ENCODE results near the gene KLHL29. TPM values are rescaled to one million over a fixed set of nuclear protein-coding genes. Genes with fewer than 3 reads are reported as not detected.

KLHL29 gene
- total and polyA plus RNA-seq, 2 donors (not counting 3 experiments of a cell fraction or from before 2014, with no cell fraction given), result 4.6 to 12.7 TPM

DNA sequence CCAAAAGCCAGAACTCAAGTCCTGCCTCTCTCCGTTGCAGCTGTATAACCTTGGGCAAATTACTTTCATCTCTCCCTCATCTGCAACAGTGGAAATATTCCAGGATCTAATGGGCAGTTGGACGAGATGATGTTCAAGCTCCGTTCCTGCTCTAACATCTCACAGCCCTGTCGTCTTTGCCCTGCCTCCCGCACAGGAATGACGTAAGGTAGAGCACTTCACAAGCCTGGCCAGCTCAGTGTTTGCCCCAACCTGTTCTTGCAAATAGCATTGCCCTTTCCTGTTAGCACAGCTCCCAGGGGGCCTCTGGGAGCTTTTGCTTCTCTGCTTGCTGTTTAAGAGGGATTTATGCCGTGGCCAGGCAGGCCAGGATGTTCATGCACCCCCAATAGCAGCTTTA lies 107.9 kb downstream of the KLHL29 start:
- Histone ChIP-seq H3K27ac (ENCODE audit: insufficient read depth, low read depth, low read length) (no peak overlapping the region), H3K4me1 (ENCODE audit: control insufficient read depth, extremely low read depth, insufficient read depth, low read length) (peaks cover 14% of the 10 kb centered on the region), H3K9me3 (replicated peaks; ENCODE audit: control insufficient read depth, insufficient read depth, low read length) (no peaks in the 10 kb centered on the region), H3K9me1 (replicated peaks; ENCODE audit: control insufficient read depth, extremely low read depth, insufficient read depth, low read length) (no peaks in the 10 kb centered on the region), H4K20me1 (replicated peaks; ENCODE audit: control insufficient read depth, extremely low read depth, insufficient read depth, low read length) (no peaks in the 10 kb centered on the region), H3K36me3 (ENCODE audit: control insufficient read depth in 2 of 2, extremely low read depth in 1 of 2, insufficient read depth in 2 of 2, low read length in 2 of 2) (no peaks in the 10 kb centered on the region), H3K79me2 (ENCODE audit: control insufficient read depth, insufficient read depth, low read length) (no peaks in the 10 kb centered on the region), H2AFZ (ENCODE audit: low read depth, low read length) (no peak overlapping the region), H3K27me3 (ENCODE audit: control insufficient read depth in 2 of 2, insufficient read depth in 2 of 2, low read length in 2 of 2) (no peaks in the 10 kb centered on the region), H3K9ac (replicated peaks; ENCODE audit: extremely low read depth, insufficient read depth, low read length) (no peak overlapping the region), H3K4me3 (replicated peaks in 1 of 3; ENCODE audit: insufficient read depth in 1 of 3, low read depth in 1 of 3, low read length in 3 of 3) (no peak overlapping the region), H3K4me2 (ENCODE audit: insufficient read depth, low read length) (no peak overlapping the region)
- ChIA-PET POLR2A (no interaction called here), CTCF (interaction anchor here (0.7 to 1.1 kb wide), 3 partner anchors 32 to 89 kb away, joined by 3 read pairs; no protein-coding TSS in a partner anchor)
- TF ChIP-seq MYC (IDR thresholded peaks at IDR 0.05; ENCODE audit: low read depth, low read length), result no peak
- no peak for TF ChIP-seq POLR2AphosphoS5 (IDR thresholded peaks at IDR 0.05; ENCODE audit: insufficient read depth, low read depth, low read length)
- no peak for TF ChIP-seq POLR2A (IDR thresholded peaks at IDR 0.05; ENCODE audit: low read depth, low read length)
- TF ChIP-seq EZH2 (IDR thresholded peaks at IDR 0.05; ENCODE audit: borderline replicate concordance, low read depth, low read length, severe bottlenecking), result no peak
- no peak for TF ChIP-seq GATA2 (IDR thresholded peaks at IDR 0.05; ENCODE audit: insufficient read depth, insufficient read length, low read depth, low read length)
- TF ChIP-seq, protein P1, sequence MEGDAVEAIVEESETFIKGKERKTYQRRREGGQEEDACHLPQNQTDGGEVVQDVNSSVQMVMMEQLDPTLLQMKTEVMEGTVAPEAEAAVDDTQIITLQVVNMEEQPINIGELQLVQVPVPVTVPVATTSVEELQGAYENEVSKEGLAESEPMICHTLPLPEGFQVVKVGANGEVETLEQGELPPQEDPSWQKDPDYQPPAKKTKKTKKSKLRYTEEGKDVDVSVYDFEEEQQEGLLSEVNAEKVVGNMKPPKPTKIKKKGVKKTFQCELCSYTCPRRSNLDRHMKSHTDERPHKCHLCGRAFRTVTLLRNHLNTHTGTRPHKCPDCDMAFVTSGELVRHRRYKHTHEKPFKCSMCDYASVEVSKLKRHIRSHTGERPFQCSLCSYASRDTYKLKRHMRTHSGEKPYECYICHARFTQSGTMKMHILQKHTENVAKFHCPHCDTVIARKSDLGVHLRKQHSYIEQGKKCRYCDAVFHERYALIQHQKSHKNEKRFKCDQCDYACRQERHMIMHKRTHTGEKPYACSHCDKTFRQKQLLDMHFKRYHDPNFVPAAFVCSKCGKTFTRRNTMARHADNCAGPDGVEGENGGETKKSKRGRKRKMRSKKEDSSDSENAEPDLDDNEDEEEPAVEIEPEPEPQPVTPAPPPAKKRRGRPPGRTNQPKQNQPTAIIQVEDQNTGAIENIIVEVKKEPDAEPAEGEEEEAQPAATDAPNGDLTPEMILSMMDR (IDR thresholded peaks at IDR 0.05; ENCODE audit: extremely low read depth in 1 of 2, insufficient read depth in 1 of 2, low read depth in 1 of 2, low read length in 2 of 2), result no peak
- no peak for TF ChIP-seq MAX (IDR thresholded peaks at IDR 0.05; ENCODE audit: insufficient read depth, insufficient read length)
- no peak for TF ChIP-seq FOS (IDR thresholded peaks at IDR 0.05; ENCODE audit: borderline replicate concordance, insufficient read depth, low read length)
- TF ChIP-seq JUN (IDR thresholded peaks at IDR 0.05; ENCODE audit: borderline replicate concordance, insufficient read depth, insufficient read length, low read depth), result no peak
- DNase-seq (ENCODE audit: low read depth, low spot score) (no peak), FAIRE-seq (no peak)
- dilution Hi-C loops (cut with MboI; ENCODE audit: extremely low pct_ligation_motif_present, low sequenced_read_pairs), result no loop called here
- no TSS peak for BruUV-seq (replicated peaks)
- intact Hi-C loops (cut with micrococcal nuclease), result no loop called here

Data from endothelial cell of umbilical vein (primary cell).